Measurements from ENCODE around the gene ABTB1.

ABTB1 gene

DNA sequence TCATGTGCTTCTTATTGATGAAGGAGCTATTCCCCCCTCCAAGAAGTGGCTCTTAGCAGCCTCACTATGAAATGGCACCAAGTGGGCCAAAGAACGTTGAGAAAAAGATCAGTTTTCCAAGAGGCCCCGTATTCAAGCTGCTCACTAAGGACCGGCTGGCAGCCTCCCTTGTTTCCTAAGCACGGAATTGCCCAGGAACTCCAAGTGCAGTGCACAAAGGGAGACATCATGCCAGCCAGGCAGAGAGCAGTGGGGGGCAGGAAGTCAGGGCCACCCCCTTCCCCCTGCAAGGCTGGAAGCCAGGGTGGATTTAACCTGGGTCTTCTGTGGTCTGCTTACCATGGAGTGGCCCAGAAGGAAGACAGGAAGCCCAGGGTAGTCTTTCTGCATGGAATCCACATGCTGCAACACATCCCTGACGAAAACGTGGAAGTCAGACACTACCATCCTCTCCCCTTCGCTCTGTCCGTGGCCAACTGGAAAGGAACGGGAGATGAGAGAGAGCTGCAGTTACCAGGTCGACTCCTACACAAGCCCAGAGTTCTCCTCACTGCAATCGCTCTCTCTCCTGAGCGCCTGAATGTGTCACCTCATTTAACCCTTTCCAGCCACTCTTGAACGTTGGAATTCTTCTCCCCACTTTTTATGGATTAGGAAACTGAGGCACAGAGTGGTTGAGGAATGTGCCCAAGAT is 49.5 kb downstream of the ABTB1 start:
- DNase-seq: no peak

DNA sequence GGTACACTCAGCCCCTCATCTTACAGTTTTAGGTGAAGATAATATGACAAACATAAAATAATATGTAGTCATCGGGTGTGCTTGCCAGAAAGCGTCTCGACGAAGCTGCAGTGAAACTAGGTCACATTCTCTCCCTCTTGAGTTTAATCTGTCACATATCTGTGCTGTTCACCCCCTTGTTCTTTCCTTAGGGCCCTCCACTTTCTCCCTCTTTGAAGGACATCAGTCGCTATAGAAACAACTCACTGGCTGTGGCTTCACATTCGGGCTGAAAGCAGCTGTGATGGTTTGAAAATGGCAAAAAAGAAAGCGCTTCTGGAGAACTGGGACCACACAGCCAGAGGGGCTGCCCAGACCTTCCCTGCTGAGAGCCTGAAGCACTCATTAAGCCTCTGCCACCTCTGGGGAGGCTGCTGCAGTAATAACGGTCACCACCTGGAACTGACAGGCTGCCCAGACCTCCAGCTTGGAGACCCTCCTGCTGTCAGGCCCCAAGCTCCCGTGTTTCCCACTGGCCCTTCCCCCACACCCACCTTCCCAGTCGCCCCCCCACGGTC is 50.3 kb downstream of the ABTB1 start:
- DNase-seq: no peak

DNA sequence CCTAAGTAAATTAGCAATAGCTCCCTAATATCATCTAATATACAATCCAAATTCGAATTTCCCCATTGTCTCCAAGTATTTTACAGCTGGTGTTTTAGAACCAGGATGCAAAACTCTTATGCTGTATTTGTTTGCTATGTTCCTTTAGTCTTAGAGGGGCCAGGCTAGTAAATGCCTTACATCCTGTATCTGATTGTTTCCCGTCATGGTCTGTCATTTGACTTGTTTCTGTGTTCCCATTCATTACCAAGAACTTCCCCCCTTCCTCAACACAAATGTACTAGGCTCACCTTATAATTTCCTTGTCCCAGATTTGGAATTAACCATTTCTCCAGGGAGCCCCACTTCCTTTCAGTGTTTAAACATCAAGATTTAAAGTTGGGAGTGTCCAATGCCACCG is 54.1 kb downstream of the ABTB1 start:
- DNase-seq: no peak

DNA sequence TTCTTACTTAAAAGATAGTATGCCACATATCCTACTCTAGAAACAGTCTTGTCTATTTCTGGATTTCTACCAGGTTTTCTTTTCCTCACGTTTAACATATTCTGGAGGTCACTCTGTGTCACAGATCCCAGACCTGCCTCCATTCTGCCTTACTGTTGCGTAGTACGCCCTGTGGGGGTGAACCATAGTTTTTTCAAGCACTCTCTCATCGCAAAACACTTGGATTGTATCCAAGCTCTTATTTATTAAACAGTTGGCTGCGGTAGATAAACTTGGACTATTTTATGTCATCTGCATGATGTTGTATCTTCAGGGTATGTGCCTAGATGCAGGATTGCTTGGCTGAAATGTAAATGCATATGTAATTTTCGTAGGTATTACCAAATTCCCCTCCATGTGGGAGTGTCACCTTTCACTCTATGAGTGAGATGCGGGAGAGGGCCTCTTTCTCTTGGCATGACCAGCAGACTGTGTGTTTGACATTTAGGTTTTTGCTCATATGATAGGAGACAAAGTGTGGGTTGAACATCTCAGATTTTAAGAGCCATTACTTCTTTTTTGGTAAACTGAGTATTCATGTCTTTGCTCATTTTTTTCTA is 55.8 kb downstream of the ABTB1 start:
- DNase-seq: no peak

DNA sequence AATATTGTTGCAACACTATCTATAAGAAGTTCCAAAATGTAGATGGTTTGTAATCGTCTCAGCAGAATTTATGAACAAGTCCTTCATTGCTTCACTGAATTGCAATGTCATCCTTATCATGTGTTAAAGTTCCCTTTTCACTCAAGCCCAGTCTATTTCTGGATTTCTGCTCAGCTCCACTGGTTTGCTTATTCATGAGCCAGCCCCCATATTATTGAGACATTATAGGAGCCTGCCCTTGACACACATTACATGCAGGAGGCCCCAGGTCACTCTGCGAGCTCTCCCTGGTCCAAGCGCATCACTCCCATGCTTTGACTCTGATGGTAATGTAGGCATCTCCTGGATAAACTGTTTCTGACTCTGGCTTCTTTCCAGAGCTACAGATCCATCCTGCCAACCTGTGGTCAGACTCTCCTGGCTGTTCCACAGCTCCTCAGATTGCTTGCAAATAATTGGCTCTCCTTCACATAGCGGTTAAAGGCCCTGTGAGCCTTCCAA is 56.9 kb downstream of the ABTB1 start:
- DNase-seq: no peak

DNA sequence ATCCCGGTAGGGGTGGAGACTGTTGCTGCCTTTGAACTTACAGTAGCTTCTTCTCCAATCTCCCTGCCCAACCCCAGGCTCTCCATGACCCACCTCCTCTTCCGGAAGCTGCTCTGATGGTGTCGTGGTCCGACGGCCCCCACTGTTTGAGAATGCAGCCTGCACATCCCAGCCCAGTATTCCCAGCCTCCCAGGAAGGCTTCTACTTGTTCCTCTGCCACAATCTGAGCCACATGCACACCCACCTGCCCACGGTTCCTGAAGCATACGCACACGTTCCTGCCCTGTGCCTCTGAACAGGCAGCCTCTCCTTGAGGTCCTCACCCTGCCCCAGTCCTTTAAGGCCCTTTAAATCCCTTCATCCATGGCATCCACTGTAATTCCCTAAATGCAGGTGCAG is 57.4 kb downstream of the ABTB1 start:
- DNase-seq: no peak

All from RPMI8226 (cell line).